Fibroblast of villous mesenchyme (primary cell): ENCODE results near the gene ASIC3. TPM values are rescaled to one million over a fixed set of nuclear protein-coding genes. Genes with fewer than 3 reads are reported as not detected.
A peak's percentile ranks its signal among the peaks of the same experiment; 100 is the strongest.

Source experiments
- DNase-seq: peaks from one replicate; pipeline ENCODE4 v3.0.0-alpha.2; 2010; ENCODE audit warnings: low read depth
- H3K4me3 ChIP-seq: 2 replicates; pipeline ENCODE4 v1.5.1; 2011; ENCODE audit warnings: low read depth, mild to moderate bottlenecking, low read length
- total RNA-seq: library from RNA; depleted of rRNA; stranded (reverse); fragments of >200 nt; gene quantifications from 2 replicates; pipeline ENCODE4 v1.2.3, GENCODE V29; 2012
- TF ChIP-seq, protein P1 (sequence below): IDR thresholded peaks from 2 replicates; pipeline ENCODE4 v1.5.1; 2012; ENCODE audit warnings: low read depth, mild to moderate bottlenecking, low read length; ENCODE audit not compliant: insufficient read depth

The ASIC3 gene
- total RNA-seq, 1 donor = under 0.01 TPM

GRCh38 chr7:151059367-151060112 is 11.2 kb downstream of the ASIC3 start, which contains the start of gene SLC4A2:
SLC4A2 (plus strand) TSS chr7:151059589; CDS start chr7:151061988, 2,399 bp downstream.
- peak; percentile 72 for DNase-seq

DNA sequence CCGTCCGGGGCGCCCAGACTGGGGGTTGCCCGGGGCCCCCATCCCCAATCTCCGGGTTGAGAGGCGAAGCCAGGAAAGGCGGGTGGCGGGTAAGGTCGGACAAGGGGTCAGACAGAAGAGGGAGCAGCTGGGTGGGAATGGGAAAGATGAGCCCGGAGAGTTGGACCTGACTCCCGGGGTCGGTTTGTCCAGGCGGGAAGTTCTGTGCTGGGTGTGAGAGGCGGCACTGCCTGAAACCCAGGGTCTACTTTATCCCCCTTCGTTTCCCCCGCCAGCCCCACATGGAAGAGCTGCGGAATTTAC is 11.7 kb downstream of the ASIC3 start:
- no peak for DNase-seq

More at GRCh38 chr7:151059367-151060112, 11.2 kb downstream of the ASIC3 start, which contains the start of gene SLC4A2:
- TF ChIP-seq, protein P1, sequence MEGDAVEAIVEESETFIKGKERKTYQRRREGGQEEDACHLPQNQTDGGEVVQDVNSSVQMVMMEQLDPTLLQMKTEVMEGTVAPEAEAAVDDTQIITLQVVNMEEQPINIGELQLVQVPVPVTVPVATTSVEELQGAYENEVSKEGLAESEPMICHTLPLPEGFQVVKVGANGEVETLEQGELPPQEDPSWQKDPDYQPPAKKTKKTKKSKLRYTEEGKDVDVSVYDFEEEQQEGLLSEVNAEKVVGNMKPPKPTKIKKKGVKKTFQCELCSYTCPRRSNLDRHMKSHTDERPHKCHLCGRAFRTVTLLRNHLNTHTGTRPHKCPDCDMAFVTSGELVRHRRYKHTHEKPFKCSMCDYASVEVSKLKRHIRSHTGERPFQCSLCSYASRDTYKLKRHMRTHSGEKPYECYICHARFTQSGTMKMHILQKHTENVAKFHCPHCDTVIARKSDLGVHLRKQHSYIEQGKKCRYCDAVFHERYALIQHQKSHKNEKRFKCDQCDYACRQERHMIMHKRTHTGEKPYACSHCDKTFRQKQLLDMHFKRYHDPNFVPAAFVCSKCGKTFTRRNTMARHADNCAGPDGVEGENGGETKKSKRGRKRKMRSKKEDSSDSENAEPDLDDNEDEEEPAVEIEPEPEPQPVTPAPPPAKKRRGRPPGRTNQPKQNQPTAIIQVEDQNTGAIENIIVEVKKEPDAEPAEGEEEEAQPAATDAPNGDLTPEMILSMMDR = peak; percentile 54
- peak within 1 kb of the TSS; percentile 88 for H3K4me3 ChIP-seq

DNA sequence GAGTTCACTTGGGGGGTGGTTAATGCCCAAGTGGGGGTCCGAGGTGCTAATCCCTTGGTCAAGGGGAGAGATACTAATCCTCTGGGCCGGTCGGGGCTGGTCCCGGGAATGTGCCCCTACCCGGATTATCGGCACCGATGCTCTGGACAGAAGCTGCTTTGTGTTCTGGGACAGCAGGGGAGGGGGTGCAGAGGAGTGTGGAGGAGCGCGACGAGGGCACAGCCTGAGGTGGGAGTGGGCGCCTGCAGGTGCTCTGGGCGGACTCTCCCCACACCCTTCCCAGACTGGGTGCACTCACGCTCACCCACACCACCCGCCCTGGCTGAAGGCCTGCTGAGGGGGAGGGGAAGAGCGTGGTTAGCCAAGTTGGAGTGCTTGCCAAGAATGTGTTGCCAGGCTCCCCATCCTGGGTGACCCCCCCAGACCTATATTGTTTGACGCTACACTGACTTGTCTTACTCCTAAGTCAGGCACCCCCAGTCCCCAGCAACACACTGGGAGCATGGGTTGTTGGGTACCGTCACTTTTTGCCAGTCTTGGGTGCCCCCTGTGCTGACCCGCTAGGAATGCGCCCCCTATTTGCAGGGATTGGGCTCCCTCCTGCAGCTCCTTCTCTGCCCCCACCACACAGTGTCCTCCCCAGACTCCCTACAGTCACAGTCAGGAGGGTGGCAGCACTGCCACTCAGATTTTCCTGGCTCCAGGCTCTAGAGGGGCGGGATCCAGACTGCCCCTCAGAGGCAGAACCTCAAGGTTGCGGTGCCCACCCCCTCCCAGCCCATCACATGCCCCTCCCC is 12.3 kb downstream of the ASIC3 start:
- H3K4me3 ChIP-seq = peak overlapping the region; percentile 88
- TF ChIP-seq, protein P1 = peak; percentile 7
- peak; percentile 33 for DNase-seq

More for the DNA sequence above, 11.7 kb downstream of the ASIC3 start:
- H3K4me3 ChIP-seq = peak overlapping the region; percentile 88
- TF ChIP-seq, protein P1 = no peak

DNA sequence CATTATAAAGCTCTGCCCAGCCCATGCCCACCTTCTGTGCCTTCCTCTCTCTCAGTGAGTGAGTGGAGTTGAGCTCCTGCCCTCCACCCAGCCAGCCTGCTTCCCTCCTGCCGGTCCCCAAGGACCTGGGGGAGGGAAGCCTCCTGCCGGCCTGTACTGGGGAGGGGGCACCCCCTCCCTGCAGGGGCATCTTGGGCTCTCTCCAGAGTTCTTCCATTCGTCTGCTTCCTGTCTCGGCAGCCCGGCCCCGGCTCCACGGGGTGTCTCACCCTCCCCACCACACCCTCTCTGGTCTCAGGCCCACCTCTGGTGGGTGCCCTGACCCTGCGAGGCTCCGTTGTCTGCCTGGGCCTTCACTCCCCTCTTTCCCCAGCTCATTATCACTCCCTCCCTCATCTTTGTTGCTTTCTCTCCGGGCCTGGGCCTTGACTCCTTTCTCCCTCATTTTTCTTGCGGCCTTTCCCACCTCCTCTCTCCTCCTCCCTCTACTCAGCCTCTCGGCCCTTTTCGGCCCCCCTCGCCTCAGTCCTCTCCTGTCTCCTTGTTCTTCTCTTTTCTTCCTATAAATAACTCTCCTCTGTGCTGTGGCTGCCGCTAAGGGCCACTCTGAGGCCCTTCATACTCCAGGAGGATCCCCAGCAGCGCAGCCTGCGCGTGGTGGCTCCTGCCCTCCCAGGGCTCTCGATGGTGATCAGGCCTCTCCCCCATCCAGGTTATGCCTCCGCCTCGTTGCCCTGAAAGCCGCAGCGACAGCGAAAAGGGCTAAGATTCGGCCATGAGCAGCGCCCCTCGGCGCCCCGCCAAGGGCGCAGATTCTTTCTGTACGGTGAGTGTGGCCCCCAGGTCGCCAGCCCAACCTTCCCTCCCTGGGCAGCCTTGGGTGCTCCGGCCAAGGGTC is 13.1 kb downstream of the ASIC3 start:
- TF ChIP-seq, protein P1 = no peak
- peak overlapping the region; percentile 88 for H3K4me3 ChIP-seq
- DNase-seq = no peak

- DNase-seq = no peak
Measured at GRCh38 chr7:151062111-151062398, 13.7 kb downstream of the ASIC3 start.

More at GRCh38 chr7:151062111-151062398, 13.7 kb downstream of the ASIC3 start:
- TF ChIP-seq, protein P1 = no peak
- peak overlapping the region; percentile 88 for H3K4me3 ChIP-seq
